GM18519 (cell line): ENCODE measurements around the gene LCE1F.

ENCODE experiments used
- ATAC-seq: cut with Tn5 transposase; IDR thresholded peaks from one replicate; pipeline ENCODE4 v1.9.1; 2021; ENCODE audit warnings: mild to moderate bottlenecking, moderate library complexity; ENCODE audit not compliant: unreplicated experiment, low FRiP score

LCE1F gene

GRCh38 chr1:152774875-152775274 is at the start of gene LCE1F:
Gene LCE1F (plus strand): TSS chr1:152775140. CDS start chr1:152776372, 1,232 bp downstream.
- ATAC-seq = no peak

- ATAC-seq = no peak
These were observed 49.7 kb upstream of the LCE1F start for GRCh38 chr1:152725261-152725660.

GRCh38 chr1:152728986-152729385 is 46.0 kb upstream of the LCE1F start:
- no peak for ATAC-seq

- no peak for ATAC-seq
These were observed 39.3 kb upstream of the LCE1F start for GRCh38 chr1:152735648-152736047.

GRCh38 chr1:152737997-152738396 is 36.9 kb upstream of the LCE1F start:
- ATAC-seq = no peak

GRCh38 chr1:152739841-152740240 is 35.1 kb upstream of the LCE1F start:
- no peak for ATAC-seq

GRCh38 chr1:152741656-152742055 is 33.3 kb upstream of the LCE1F start:
- ATAC-seq = no peak

- ATAC-seq = no peak
These were observed 31.4 kb upstream of the LCE1F start for GRCh38 chr1:152743371-152744145.

- no peak for ATAC-seq
These were observed 29.6 kb upstream of the LCE1F start for GRCh38 chr1:152745289-152745704.

GRCh38 chr1:152745765-152746444 is 29.0 kb upstream of the LCE1F start:
- no peak for ATAC-seq

GRCh38 chr1:152747831-152748230 is 27.1 kb upstream of the LCE1F start:
- no peak for ATAC-seq

- ATAC-seq = no peak
These were observed 22.7 kb upstream of the LCE1F start for GRCh38 chr1:152752225-152752624.

- no peak for ATAC-seq
These were observed 21.4 kb upstream of the LCE1F start for GRCh38 chr1:152753586-152753985.

GRCh38 chr1:152756872-152757271 is 18.1 kb upstream of the LCE1F start:
- no peak for ATAC-seq

GRCh38 chr1:152757747-152758146 is 17.2 kb upstream of the LCE1F start, which contains the start of gene KPRP:
Gene KPRP (plus strand): TSS chr1:152758025. CDS start chr1:152759589, 1,564 bp downstream.
- ATAC-seq = no peak

GRCh38 chr1:152758636-152759035 is 16.3 kb upstream of the LCE1F start:
- no peak for ATAC-seq

GRCh38 chr1:152759453-152760173 is 15.3 kb upstream of the LCE1F start:
- no peak for ATAC-seq

GRCh38 chr1:152760551-152761190 is 14.3 kb upstream of the LCE1F start:
- no peak for ATAC-seq

- no peak for ATAC-seq
These were observed 13.2 kb upstream of the LCE1F start for GRCh38 chr1:152761609-152762213.

GRCh38 chr1:152768847-152769533 is 6.0 kb upstream of the LCE1F start:
- no peak for ATAC-seq
